OCI-LY1 (cell line): ENCODE results near the gene CBFA2T2.

Experiments
- H2AFZ ChIP-seq: fragments of 200-600 bp; sonication (generic), shearing (Covaris generic); 2 replicates; pipeline ENCODE4 v1.6.0; 2014; ENCODE audit warnings: antibody characterized with exemption, mild to moderate bottlenecking, low read length
- H3F3A ChIP-seq: fragments of 200-600 bp; sonication (generic), shearing (Covaris generic); 2 replicates; pipeline ENCODE4 v1.6.0; 2014; ENCODE audit warnings: mild to moderate bottlenecking, antibody characterized with exemption, low read length, moderate library complexity; ENCODE audit not compliant: insufficient read depth
- H3K27ac ChIP-seq: fragments of 200-600 bp; sonication (generic); 2 replicates; pipeline ENCODE4 v1.5.1; 2014; ENCODE audit warnings: low read length, mixed run types, mild to moderate bottlenecking, low read depth; ENCODE audit not compliant: poor library complexity, severe bottlenecking
- H3K27me3 ChIP-seq: fragments of 200-600 bp; sonication (generic); 2 replicates; pipeline ENCODE4 v1.6.0; 2014; ENCODE audit warnings: antibody characterized with exemption, mild to moderate bottlenecking, low read length, moderate library complexity; ENCODE audit not compliant: insufficient read depth
- H3K36me3 ChIP-seq: fragments of 200-600 bp; sonication (generic); 2 replicates; pipeline ENCODE4 v1.6.1; 2014; ENCODE audit warnings: mild to moderate bottlenecking, antibody characterized with exemption, low read length, moderate library complexity, mixed read lengths; ENCODE audit not compliant: insufficient read depth
- H3K4me1 ChIP-seq: fragments of 200-600 bp; sonication (generic); 2 replicates; pipeline ENCODE4 v1.5.1; 2014; ENCODE audit warnings: mild to moderate bottlenecking, low read length, moderate library complexity; ENCODE audit not compliant: insufficient read depth, severe bottlenecking
- H3K4me2 ChIP-seq: fragments of 200-600 bp; sonication (generic), shearing (Covaris generic); 2 replicates; pipeline ENCODE4 v1.6.1; 2014; ENCODE audit warnings: low read length
- H3K4me3 ChIP-seq: fragments of 200-600 bp; sonication (generic); 2 replicates; pipeline ENCODE4 v1.5.1; 2014; ENCODE audit warnings: low read length, low read depth, mild to moderate bottlenecking, mixed read lengths; ENCODE audit not compliant: poor library complexity, severe bottlenecking
- H3K79me2 ChIP-seq: fragments of 200-600 bp; shearing (Covaris generic); 2 replicates; pipeline ENCODE4 v1.6.1; 2016; ENCODE audit warnings: mixed run types, low read length, mixed read lengths; ENCODE audit not compliant: insufficient read depth
- H3K9ac ChIP-seq: fragments of 200-600 bp; sonication (generic), shearing (Covaris generic); 2 replicates; pipeline ENCODE4 v1.6.1; 2014; ENCODE audit warnings: mild to moderate bottlenecking, low read length, mixed read lengths
- H3K9me2 ChIP-seq: fragments of 200-600 bp; sonication (generic), shearing (Covaris generic); 2 replicates; pipeline ENCODE4 v1.6.1; 2014; ENCODE audit warnings: low read depth, mild to moderate bottlenecking, low read length, mixed read lengths
- H3K9me3 ChIP-seq: fragments of 200-600 bp; shearing (Covaris generic); 2 replicates; pipeline ENCODE4 v1.6.1; 2014; ENCODE audit warnings: low read length, mixed read lengths
- H4K20me1 ChIP-seq: fragments of 200-600 bp; sonication (generic), shearing (Covaris generic); 2 replicates; pipeline ENCODE4 v1.6.0; 2016; ENCODE audit warnings: mild to moderate bottlenecking, low read length; ENCODE audit not compliant: insufficient read depth
- EZH2 ChIP-seq: fragments of 200-600 bp; sonication (generic), shearing (Covaris generic); IDR thresholded peaks from 2 replicates; pipeline ENCODE4 v1.8.0; 2017; ENCODE audit warnings: borderline replicate concordance, mixed run types, mild to moderate bottlenecking, antibody characterized with exemption, low read length, moderate library complexity, mixed read lengths
- TF ChIP-seq, protein P1 (sequence below): fragments of 200-600 bp; sonication (generic), shearing (Covaris generic); IDR thresholded peaks from 2 replicates; pipeline ENCODE4 v1.5.1; 2017; ENCODE audit warnings: mild to moderate bottlenecking, antibody characterized with exemption, low read length, moderate library complexity, mixed read lengths

CBFA2T2 gene

DNA sequence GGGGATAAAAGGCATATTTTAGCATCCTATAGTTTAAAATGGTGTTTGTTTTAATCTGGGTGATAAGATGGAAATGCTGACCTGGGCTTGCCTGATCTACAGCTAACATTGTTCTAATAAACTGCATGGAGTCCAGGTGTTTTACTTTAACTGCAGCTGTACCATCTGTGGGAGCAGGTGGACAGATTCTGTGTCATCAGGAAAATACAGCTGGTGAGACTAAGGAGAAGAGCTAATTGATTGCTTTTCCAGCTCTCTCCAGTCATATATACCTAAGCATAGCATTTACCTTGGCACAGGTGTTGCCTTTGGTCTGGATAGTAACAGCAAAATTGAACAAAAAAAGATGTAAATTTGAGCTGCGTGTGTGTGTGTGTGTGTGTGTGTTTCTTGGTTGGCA, 31.6 kb downstream of the CBFA2T2 start:
- Histone ChIP-seq H3K4me3 (no peak overlapping the region), H3K4me1 (peaks cover 17% of the 10 kb centered on the region), H2AFZ (no peak overlapping the region), H3K9me2 (no peaks in the 10 kb centered on the region), H3K36me3 (no peaks in the 10 kb centered on the region), H3K27ac (no peak overlapping the region), H3K9ac (no peak overlapping the region), H3K79me2 (peaks cover 4% of the 10 kb centered on the region), H3K27me3 (no peaks in the 10 kb centered on the region), H3K9me3 (no peaks in the 10 kb centered on the region), H3K4me2 (no peak overlapping the region), H4K20me1 (no peaks in the 10 kb centered on the region), H3F3A (no peaks in the 10 kb centered on the region)
- TF ChIP-seq, protein P1, sequence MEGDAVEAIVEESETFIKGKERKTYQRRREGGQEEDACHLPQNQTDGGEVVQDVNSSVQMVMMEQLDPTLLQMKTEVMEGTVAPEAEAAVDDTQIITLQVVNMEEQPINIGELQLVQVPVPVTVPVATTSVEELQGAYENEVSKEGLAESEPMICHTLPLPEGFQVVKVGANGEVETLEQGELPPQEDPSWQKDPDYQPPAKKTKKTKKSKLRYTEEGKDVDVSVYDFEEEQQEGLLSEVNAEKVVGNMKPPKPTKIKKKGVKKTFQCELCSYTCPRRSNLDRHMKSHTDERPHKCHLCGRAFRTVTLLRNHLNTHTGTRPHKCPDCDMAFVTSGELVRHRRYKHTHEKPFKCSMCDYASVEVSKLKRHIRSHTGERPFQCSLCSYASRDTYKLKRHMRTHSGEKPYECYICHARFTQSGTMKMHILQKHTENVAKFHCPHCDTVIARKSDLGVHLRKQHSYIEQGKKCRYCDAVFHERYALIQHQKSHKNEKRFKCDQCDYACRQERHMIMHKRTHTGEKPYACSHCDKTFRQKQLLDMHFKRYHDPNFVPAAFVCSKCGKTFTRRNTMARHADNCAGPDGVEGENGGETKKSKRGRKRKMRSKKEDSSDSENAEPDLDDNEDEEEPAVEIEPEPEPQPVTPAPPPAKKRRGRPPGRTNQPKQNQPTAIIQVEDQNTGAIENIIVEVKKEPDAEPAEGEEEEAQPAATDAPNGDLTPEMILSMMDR: no peak
- no peak for TF ChIP-seq EZH2

DNA sequence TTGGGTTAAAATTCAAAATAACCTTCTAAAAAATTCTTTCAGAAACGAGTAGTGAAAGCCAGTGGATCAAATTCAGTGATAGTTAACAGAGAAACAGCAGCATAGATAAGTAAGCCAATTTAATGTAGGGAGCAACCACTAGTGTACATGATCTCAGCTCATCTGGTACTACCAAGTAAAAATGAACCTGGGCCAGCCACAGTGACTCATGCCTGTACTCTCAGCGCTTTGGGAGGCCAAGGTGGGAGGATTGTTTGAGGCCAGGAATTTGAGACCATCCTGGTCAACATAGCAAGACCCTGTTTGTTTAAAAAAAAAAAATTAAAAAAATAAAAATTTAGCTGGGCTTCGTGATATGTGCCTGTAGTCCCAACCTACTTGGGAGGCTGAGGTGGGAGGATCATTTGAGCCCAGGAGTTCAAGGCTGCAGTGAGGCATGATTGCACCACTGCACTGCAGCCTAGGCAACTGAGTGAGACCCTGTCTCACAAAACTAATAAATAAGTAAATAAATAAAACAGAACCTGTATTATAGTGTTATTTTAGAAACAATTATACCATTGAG, 32.4 kb downstream of the CBFA2T2 start:
- TF ChIP-seq, protein P1: no peak
- TF ChIP-seq EZH2: no peak
- no peak overlapping the region for H2AFZ ChIP-seq

DNA sequence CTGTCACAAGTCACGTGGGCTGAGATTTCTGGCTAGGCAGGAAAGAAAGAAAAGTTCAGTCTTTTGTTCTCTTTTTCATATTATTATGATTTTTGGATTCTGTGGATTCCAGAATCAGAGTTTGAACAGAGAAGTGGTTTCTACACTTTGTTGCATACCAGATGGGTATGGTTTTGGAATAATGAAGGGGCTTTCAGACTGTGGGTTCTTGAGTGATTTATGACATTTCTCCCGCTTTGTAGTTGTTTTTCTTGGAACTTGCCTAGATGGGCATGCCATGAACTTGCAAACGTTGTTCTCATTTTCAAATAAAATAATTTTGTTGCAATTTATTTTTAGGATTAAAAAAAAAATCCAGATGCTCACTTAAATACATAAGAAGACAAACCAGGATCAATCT, 34.4 kb downstream of the CBFA2T2 start:
- H3K9ac ChIP-seq: no peak overlapping the region
- TF ChIP-seq, protein P1: no peak
- TF ChIP-seq EZH2: no peak
- peaks cover 4% of the 10 kb centered on the region for H3K79me2 ChIP-seq

More for the DNA sequence above, 32.4 kb downstream of the CBFA2T2 start:
- no peak overlapping the region for H3K4me2 ChIP-seq
- no peaks in the 10 kb centered on the region for H3K9me2 ChIP-seq
- H3K27ac ChIP-seq: no peak overlapping the region
- no peaks in the 10 kb centered on the region for H3K36me3 ChIP-seq
- no peak overlapping the region for H3K9ac ChIP-seq
- no peaks in the 10 kb centered on the region for H3K27me3 ChIP-seq
- H3K4me1 ChIP-seq: peaks cover 14% of the 10 kb centered on the region
- no peaks in the 10 kb centered on the region for H3F3A ChIP-seq
- peaks cover 4% of the 10 kb centered on the region for H3K79me2 ChIP-seq
- no peaks in the 10 kb centered on the region for H4K20me1 ChIP-seq
- no peaks in the 10 kb centered on the region for H3K9me3 ChIP-seq
- H3K4me3 ChIP-seq: no peak overlapping the region

More for the DNA sequence above, 34.4 kb downstream of the CBFA2T2 start:
- Histone ChIP-seq H3F3A (no peaks in the 10 kb centered on the region), H4K20me1 (no peaks in the 10 kb centered on the region), H3K27me3 (no peaks in the 10 kb centered on the region), H3K4me1 (peaks cover 14% of the 10 kb centered on the region), H3K4me2 (no peak overlapping the region), H3K27ac (no peak overlapping the region), H3K36me3 (no peaks in the 10 kb centered on the region), H3K9me3 (no peaks in the 10 kb centered on the region), H3K9me2 (no peaks in the 10 kb centered on the region), H2AFZ (no peak overlapping the region), H3K4me3 (no peak overlapping the region)
